ENCODE measurements around the gene TINCR.
A peak's percentile ranks its signal among the peaks of the same experiment; 100 is the strongest.

TINCR gene

GRCh38 chr19:5579286-5579685 is 11.5 kb upstream of the TINCR start:
- DNase-seq (ENCODE audit: insufficient read length, low spot score), result no peak
- TF ChIP-seq CTCF (IDR thresholded peaks at IDR 0.05; ENCODE audit: insufficient read depth, missing control alignments), result no peak
- FAIRE-seq, result no peak

- no peak for FAIRE-seq
- peak; percentile 77 for DNase-seq (ENCODE audit: insufficient read length, low spot score)
- TF ChIP-seq CTCF (IDR thresholded peaks at IDR 0.05; ENCODE audit: insufficient read depth, missing control alignments), result peak; percentile 75
These were observed 10.5 kb upstream of the TINCR start for GRCh38 chr19:5578097-5578846.

- TF ChIP-seq CTCF (IDR thresholded peaks at IDR 0.05; ENCODE audit: insufficient read depth, missing control alignments), result no peak
- no peak for DNase-seq (ENCODE audit: insufficient read length, low spot score)
- FAIRE-seq, result no peak
These were observed 7.8 kb upstream of the TINCR start for GRCh38 chr19:5575590-5575989.

GRCh38 chr19:5572556-5573286 is 5.0 kb upstream of the TINCR start:
- DNase-seq (ENCODE audit: insufficient read length, low spot score) (peak; percentile 72), FAIRE-seq (peak; percentile 87)
- TF ChIP-seq CTCF (IDR thresholded peaks at IDR 0.05; ENCODE audit: insufficient read depth, missing control alignments), result no peak

- DNase-seq (ENCODE audit: insufficient read length, low spot score), result no peak
- no peak for TF ChIP-seq CTCF (IDR thresholded peaks at IDR 0.05; ENCODE audit: insufficient read depth, missing control alignments)
- FAIRE-seq, result no peak
These were observed 4.0 kb upstream of the TINCR start for GRCh38 chr19:5571777-5572176.

- TF ChIP-seq CTCF (IDR thresholded peaks at IDR 0.05; ENCODE audit: insufficient read depth, missing control alignments), result no peak
- no peak for FAIRE-seq
- DNase-seq (ENCODE audit: insufficient read length, low spot score), result no peak
These were observed 236 bp upstream of the TINCR start for GRCh38 chr19:5567970-5568407.

GRCh38 chr19:5564930-5565329 is 2.8 kb downstream of the TINCR start:
- DNase-seq (ENCODE audit: insufficient read length, low spot score) (no peak), FAIRE-seq (no peak)
- no peak for TF ChIP-seq CTCF (IDR thresholded peaks at IDR 0.05; ENCODE audit: insufficient read depth, missing control alignments)

Data from D721Med (cell line).